Stimulated activated naive CD8-positive, alpha-beta T cell treated with anti-CD3 and anti-CD28 coated beads, Interleukin-15, Interleukin-2, amounts not matched to agents 100 U/mL and 50 U/mL, for 24 hours (primary cell): Measurements from ENCODE around the gene ERRFI1.
"Not testable (repeated sequence)": the region's sequence is repeated elsewhere in the genome, so short reads cannot be mapped to it uniquely, and the experiment has no call there.

Experiments used
- ATAC-seq: fragments of 150-1000 bp; cut with Tn5 transposase; one replicate; pipeline ENCODE4 v1.10.0; 2021
- DNase-seq: peaks from one replicate; pipeline ENCODE4 v3.0.0; 2021

Gene ERRFI1

DNA sequence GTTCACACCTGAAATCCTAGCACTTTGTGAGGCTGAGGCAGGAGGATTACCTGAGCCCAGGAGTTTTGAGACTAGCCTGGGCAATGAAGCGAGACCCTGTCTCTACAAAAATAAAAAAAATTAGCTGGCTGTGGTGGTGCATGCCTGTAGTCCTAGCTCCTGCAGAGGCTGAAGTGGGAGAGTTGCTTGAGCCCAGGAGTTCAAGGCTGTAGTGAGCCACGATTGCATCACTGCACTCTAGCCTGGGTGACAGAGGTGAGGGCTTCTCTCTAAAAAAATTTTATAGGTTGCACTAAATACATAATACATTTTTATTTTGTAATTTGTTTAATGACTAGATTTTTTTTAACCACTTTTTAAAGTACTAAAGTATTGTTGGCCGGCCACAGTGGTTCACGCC is 58.5 kb downstream of the ERRFI1 start:
- ATAC-seq (no peak), DNase-seq (no peak)

DNA sequence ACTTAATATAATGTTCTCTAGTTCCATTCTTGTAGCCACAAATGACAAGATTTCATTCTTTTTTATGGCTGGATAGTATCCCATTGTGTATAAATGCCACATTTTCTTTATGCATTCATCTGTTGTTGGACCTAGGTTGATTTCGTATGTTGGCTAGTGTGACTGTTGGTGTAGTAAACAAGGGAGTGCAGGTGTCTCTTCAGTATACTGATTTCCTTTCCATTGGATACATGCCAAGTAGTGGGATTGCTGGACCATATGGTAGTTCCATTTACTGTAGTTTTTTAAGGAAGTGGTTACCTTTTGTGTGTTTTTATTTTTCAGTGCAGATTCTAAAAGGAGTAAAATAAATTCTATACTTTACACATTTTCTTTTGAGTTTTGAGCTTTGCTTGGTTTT is 58.9 kb downstream of the ERRFI1 start:
- ATAC-seq (no peak), DNase-seq (no peak)

DNA sequence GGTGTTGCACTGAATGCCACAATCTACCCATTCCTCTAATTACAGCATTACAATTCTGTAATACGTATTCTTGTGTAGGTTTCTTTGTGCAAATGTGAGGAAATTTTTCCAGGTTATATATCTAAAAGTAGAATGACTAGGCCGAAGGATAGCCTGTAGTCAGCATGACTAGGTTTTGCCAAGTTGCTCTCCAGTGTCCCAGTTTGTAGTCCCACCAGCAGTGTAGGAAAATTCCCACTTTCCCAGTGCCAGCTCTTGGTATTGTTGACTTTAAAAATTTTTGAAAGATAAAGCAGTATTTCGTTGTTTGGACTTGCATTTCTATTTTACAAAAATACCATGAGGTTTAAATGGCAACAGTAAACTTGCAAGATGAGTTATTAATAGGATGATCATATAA is 61.6 kb downstream of the ERRFI1 start:
- ATAC-seq = no peak

DNA sequence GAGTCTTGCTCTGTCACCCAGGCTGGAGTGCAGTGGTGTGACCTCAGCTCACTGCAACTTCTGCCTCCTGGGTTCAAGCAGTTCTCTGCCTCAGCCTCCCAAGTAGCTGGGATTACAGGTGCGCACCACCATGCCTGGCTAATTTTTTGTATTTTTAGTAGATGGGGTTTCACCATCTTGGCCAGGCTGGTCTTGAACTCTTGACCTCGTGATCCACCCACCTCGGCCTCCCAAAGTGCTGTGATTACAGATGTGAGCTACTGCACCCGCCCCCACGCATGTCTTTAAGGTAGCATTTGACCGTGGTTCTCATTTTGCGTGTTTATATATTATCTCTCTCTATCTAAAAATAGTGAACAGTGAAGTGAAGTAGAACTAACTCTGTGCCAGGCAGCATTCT is 62.3 kb downstream of the ERRFI1 start:
- not testable (repeated sequence) for DNase-seq, ATAC-seq

More for the DNA sequence above, 61.6 kb downstream of the ERRFI1 start:
- DNase-seq = no peak

DNA sequence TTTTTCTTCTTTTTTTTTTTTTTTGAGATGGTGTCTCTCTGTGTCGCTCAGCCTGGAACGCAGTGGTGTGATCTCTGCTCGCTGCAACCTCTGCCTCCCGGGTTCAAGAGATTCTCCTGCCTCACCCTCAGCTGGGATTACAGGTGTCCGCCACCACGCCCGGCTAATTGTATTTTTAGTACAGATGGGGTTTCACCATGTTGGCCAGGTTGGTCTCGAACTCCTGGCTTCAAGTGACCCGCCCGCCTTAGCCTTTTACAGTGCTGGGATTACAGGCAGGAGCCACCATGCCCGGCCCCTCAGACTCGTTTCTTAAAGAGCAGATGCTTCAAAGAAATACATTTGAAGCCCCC is 62.8 kb downstream of the ERRFI1 start:
- DNase-seq, ATAC-seq: not testable (repeated sequence)

DNA sequence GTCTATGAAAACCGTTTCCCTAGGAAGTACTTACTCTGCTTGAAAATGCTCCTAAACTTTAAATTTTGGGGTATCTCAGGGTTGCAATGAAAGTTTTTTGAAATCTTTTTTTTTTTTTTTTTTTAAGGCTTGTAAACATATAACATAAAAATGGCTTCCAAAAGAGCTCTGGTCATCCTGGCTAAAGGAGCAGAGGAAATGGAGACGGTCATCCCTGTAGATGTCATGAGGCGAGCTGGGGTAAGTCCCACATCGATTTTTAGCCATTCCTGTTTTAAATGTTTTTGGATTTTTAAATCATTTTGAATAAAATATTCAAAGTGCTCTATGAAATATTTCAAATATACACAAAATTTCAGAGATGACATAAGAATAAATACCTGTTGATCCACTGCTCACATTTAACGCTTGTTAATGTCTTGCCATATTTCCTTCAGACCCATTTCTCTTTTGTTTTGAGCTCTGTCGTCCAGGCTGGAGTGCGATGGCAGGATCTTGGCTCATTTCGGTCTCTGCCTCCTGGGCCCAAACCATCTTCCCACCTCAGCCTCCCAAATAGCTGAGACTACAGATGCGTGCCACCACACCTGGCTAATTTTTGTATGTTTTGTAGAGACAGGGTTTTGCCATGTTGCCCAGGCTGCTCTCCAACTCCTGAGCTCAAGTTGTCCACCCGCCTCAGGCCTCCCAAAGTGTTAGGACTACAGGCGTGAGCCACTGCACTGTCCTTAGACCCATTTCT is 63.3 kb downstream of the ERRFI1 start:
- ATAC-seq (no peak), DNase-seq (no peak)

DNA sequence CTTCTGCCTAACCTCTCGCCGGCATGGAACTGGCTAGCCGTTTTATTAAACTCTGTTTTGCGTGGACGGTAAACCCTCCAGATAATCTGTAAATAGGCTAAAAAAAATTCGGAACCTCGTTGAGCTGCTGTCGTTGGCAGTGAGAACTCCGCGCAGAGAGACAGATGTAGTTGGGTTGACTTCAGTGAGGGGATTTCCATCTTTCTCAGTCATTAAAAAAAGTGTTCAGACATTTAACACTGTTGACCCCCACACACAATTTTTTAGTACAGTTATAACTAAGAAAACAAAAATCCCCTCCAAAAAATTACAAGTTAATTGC is 64.1 kb downstream of the ERRFI1 start:
- ATAC-seq (no peak), DNase-seq (no peak)
